Fibroblast of mammary gland (primary cell): ENCODE measurements around the gene NRBP1.

Source experiments
- DNase-seq: peaks from one replicate; pipeline ENCODE4 v3.0.0-alpha.2; 2010; ENCODE audit warnings: low read depth
- H3K4me3 ChIP-seq: 2 replicates; pipeline ENCODE4 v1.5.1; 2011; ENCODE audit warnings: low read depth, mild to moderate bottlenecking, low read length, moderate library complexity; ENCODE audit not compliant: control insufficient read depth
- TF ChIP-seq, protein P1 (sequence below): conservative IDR thresholded peaks from 2 replicates; pipeline ENCODE4 v1.5.1; 2011; ENCODE audit warnings: low read depth, low read length, inconsistent platforms; ENCODE audit not compliant: control insufficient read depth, insufficient read depth

NRBP1 gene

DNA sequence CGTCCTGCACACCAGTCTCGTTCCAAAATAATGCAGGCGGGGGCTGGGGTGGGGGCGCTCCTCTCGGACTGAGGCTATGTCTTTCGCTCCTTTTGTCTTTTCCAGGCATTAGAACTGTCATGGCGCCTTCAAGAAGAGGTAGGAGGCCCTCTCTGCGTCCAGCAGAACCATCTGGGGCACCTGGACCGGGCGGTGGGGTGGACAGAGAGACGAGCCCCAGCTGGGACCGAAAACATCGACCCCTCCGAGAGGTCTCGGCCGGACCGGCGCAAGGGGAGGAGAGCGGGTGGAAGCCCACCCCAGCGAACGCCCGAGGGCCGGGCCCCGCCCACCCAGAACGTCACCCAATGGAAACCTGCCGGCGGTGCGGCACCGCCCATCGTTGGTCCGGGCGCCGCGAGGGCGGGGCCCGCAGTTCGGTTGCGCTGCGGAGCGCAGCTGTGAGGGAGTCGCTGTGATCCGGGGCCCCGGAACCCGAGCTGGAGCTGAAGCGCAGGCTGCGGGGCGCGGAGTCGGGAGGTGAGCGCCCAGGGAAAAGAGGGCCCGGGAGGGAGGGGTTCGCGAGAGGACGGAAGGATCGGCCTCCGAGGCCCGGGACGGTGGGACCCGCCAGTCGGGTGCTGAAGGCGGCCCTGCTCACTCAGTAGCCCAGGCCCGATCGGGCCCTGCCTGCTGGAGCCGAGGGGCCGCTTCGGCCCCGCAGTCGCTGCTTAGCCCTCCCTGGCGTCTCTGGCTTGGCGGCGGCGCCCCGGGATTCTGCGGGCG is at the start of gene NRBP1:
TSS of gene NRBP1 (plus strand) at position 419 of the 765 bp plus-strand sequence. CDS start 4,643 bp downstream, outside the sequence.
- H3K4me3 ChIP-seq: peak within 1 kb of the TSS; percentile 84
- TF ChIP-seq, protein P1, sequence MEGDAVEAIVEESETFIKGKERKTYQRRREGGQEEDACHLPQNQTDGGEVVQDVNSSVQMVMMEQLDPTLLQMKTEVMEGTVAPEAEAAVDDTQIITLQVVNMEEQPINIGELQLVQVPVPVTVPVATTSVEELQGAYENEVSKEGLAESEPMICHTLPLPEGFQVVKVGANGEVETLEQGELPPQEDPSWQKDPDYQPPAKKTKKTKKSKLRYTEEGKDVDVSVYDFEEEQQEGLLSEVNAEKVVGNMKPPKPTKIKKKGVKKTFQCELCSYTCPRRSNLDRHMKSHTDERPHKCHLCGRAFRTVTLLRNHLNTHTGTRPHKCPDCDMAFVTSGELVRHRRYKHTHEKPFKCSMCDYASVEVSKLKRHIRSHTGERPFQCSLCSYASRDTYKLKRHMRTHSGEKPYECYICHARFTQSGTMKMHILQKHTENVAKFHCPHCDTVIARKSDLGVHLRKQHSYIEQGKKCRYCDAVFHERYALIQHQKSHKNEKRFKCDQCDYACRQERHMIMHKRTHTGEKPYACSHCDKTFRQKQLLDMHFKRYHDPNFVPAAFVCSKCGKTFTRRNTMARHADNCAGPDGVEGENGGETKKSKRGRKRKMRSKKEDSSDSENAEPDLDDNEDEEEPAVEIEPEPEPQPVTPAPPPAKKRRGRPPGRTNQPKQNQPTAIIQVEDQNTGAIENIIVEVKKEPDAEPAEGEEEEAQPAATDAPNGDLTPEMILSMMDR: no peak
- DNase-seq: peak; percentile 84

DNA sequence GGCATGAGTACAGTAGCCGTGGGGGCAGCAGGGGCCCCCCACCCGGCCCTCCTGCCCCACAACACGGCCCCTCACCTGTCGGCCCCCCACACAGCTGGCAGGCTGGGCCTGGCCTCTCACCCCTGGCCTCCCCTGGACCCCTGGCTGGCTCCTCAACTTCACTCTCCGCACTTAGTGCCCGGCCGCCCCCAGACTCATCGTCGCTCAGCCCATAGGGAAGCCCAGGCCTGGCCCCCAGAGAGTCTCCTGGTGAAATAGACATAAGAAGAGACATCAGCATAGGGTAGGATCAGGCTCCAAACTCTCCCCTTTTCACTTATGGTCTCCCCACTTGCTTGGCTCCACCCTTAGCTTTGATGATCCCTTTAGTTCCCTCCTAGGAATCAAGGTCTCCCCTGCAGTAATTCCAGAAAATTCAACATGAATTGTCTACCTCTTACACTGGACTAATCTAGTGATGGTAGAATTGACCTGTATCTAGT is 49.6 kb upstream of the NRBP1 start:
- no peak overlapping the region for H3K4me3 ChIP-seq
- TF ChIP-seq, protein P1: no peak
- no peak for DNase-seq

DNA sequence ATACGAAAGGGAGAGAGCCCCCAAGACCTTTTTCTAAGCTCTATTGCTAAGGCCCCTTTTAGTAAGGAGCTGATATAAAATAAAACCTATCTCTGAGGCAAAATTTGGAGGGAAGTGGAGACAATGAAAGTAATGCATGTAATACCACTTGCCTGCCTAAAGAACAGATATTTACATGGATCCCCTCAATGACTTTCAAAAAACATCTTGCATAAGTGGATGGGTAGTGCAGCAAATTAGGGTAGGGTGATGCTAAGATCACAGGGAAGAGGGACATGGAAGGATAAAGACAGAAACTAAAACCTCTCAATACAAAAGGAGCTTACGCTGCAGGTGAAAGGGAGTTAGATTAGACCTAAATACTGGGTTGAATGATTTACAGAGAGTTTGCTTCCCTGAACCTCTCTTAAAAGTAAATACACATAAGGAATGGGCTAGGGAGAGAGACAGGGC is 49.0 kb upstream of the NRBP1 start:
- DNase-seq: no peak
- TF ChIP-seq, protein P1: no peak
- H3K4me3 ChIP-seq: peak overlapping the region; percentile 80

DNA sequence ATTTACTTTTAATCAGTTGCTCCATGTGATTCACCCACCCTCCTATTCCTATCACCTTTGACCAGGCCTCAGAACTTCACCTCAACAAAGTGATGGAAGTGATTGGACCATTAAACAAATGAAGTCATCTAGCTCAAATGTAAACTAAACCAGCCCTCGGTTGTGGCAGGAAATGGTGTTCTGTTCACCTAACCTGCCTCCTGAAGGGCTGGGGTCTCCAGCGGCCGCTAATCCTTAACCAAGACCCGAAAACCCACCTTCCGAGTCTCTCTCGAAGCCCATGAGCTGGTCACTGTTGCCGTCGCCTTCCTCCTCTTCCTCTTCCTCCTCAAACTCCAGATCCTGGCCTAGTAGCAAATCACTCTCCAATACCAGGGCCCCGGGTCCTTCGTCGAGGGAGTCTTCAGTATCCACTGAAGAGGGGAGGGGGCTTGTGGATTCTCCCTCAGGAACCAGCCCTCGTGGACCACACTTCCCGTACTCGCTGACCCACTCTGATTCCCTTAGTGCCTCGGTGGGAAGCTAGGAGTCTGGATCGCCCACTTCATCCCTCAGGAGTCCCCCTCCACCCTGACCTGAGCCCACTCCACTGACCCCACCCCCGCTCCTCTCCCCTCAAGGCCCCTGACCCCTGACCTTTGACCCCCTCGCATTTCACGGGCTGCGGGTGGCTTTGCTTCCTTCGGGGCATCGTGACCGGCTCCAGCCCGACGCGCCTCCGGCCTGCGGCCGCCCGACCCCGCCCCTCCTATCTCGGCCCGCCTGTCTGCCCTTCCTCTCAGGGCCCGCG is 48.4 kb upstream of the NRBP1 start:
- TF ChIP-seq, protein P1: no peak
- peak; percentile 62 for DNase-seq
- H3K4me3 ChIP-seq: peak overlapping the region; percentile 80

DNA sequence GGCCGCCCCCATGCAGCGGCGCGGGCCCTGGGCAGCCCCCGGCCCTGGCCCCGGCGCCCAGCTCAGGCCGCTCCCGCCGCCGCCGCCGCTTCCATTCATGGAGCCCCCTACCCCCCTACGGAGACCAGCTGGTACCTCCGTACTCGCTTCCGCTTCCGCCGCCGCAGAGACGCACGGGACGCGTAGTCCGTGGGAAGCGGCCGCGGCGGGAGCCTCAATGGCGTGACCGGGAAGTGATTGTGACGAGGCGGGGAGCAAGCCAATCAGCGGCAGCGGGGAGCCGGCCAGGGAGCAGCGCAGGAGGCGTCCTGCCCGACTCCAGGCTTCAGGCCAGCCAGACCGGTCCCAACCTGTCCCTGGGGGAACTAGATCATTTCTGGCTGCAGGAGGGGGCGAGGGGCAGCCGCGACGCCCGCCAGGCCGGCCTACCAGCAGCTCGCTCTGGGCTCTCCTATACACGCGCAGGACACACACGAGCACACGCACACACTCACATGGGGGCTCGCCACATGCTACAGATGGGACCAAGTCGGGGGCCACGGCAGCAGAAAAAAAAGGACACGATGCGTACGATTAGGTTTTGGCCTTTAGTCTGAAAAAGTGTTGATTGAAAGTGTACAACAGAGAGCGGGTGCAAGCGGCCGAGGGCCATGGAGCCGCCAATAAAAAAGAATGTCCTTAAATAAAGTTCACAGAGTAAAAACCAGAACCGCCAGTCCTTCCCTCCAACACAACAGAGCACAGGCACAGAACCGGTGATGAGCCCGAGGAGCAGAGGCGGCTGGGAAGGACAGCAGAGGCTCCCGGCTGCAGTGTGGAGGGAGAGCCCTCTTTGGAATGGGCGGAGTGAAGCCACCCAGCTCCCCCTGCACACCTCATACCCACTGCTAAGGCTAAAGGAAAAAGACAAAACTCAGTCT is 47.5 kb upstream of the NRBP1 start, which contains the start of gene ZNF513:
TSS of gene ZNF513 (minus strand) at position 109 of the 920 bp plus-strand sequence. CDS start 208 bp downstream, outside the sequence.
- DNase-seq: peak; percentile 94
- TF ChIP-seq, protein P1: no peak

More for the DNA sequence above, 47.5 kb upstream of the NRBP1 start, which contains the start of gene ZNF513:
- H3K4me3 ChIP-seq: peak within 1 kb of the TSS; percentile 80
